22Rv1 (cell line): Measurements from ENCODE around the gene ZFYVE28.
"Not testable (repeated sequence)": the region's sequence is repeated elsewhere in the genome, so short reads cannot be mapped to it uniquely, and the experiment has no call there.

Experiments
- CTCF ChIP-seq: fragments of 450-650 bp; IDR thresholded peaks from 2 replicates; pipeline ENCODE4 v1.5.1; 2017; ENCODE audit warnings: mild to moderate bottlenecking
- ZFX ChIP-seq: fragments of 450-650 bp; IDR thresholded peaks from 2 replicates; pipeline ENCODE4 v1.6.1; 2017; ENCODE audit warnings: antibody characterized with exemption, borderline replicate concordance

DNA sequence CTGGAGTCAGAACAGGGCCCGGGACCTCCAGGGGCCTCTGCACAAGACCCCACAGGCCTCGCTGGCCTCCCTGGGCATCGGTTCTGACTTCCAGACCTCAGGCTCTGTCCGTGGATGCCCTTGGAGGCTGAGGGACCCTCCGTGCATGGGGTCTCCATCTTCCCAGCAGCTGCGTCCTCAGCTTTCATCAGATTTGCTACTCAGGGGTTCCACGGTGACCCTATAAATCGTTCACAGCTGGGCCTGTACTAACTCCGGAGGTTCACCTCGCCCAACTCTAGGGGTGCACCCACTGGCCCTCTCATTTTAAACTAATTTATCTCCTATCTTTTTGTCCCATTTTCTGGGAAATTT lies 143.4 kb downstream of the ZFYVE28 start:
- TF ChIP-seq CTCF, ZFX: not testable (repeated sequence)
